CD8-positive, alpha-beta memory T cell (primary cell): ENCODE results near the gene SPACA7. TPM values are rescaled to one million over a fixed set of nuclear protein-coding genes. Genes with fewer than 3 reads are reported as not detected.
A peak's percentile ranks its signal among the peaks of the same experiment; 100 is the strongest.

ENCODE experiments used
- CTCF ChIA-PET: fragments of 350-600 bp; sonication (Branson Sonifier 250); formaldehyde crosslinking; loops from one replicate; lab custom pipeline; 2021; ENCODE audit warnings: antibody characterized with exemption; lab: Charles Lee
- POLR2A ChIA-PET: fragments of 350-600 bp; sonication (Branson Sonifier 250); formaldehyde crosslinking; loops from one replicate; lab custom pipeline; 2021; ENCODE audit warnings: antibody characterized with exemption; lab: Charles Lee
- DNase-seq, 5 donors: peaks; one replicate each; pipeline versions ENCODE4 v3.0.0 to v3.0.0-alpha.2; 2020 to 2022; ENCODE audit warnings: mixed read lengths in 1 of 5
- H3K27ac ChIP-seq: one replicate; pipeline ENCODE4 v1.7.0; 2013; ENCODE audit warnings: low read depth, mild to moderate bottlenecking, low read length, moderate library complexity
- H3K27me3 ChIP-seq: 2 replicates; pipeline ENCODE4 v1.7.0; 2013; ENCODE audit warnings: low read length, mild to moderate bottlenecking; ENCODE audit not compliant: insufficient read depth, poor library complexity, severe bottlenecking
- H3K36me3 ChIP-seq: 2 replicates; pipeline ENCODE4 v1.7.0; 2013; ENCODE audit warnings: mild to moderate bottlenecking, low read length, moderate library complexity; ENCODE audit not compliant: insufficient read depth
- H3K4me1 ChIP-seq: 2 replicates; pipeline ENCODE4 v1.7.0; 2013; ENCODE audit warnings: mild to moderate bottlenecking, low read length, moderate library complexity; ENCODE audit not compliant: insufficient read depth
- H3K4me3 ChIP-seq: 2 replicates; pipeline ENCODE4 v1.7.0; 2013; ENCODE audit warnings: mild to moderate bottlenecking, low read length
- H3K9me3 ChIP-seq: 2 replicates; pipeline ENCODE4 v1.7.0; 2013; ENCODE audit warnings: mild to moderate bottlenecking, low read length
- H3K27ac Mint-ChIP-seq, 8 donors: one replicate each; pipeline ENCODE4 v1.8.0; 2020 to 2021; ENCODE audit warnings: mixed read lengths in 8 of 8, mild to moderate bottlenecking in 6 of 8, inconsistent platforms in 3 of 8, moderate library complexity in 3 of 8
- H3K27me3 Mint-ChIP-seq, 2 donors: one replicate each; pipeline ENCODE4 v1.8.0; 2020 to 2021; ENCODE audit warnings: mixed read lengths in 2 of 2, mild to moderate bottlenecking in 1 of 2, moderate library complexity in 1 of 2
- H3K36me3 Mint-ChIP-seq, 3 donors: one replicate each; pipeline ENCODE4 v1.8.0; 2020 to 2021; ENCODE audit warnings: mixed read lengths in 3 of 3, inconsistent platforms in 1 of 3, mild to moderate bottlenecking in 1 of 3
- H3K4me1 Mint-ChIP-seq, 3 donors: one replicate each; pipeline ENCODE4 v1.8.0; 2020 to 2021; ENCODE audit warnings: mixed read lengths in 3 of 3, inconsistent platforms in 1 of 3, mild to moderate bottlenecking in 1 of 3
- H3K4me3 Mint-ChIP-seq, 7 donors: one replicate each; pipeline ENCODE4 v1.8.0; 2020 to 2021; ENCODE audit warnings: mixed read lengths in 7 of 7, mild to moderate bottlenecking in 6 of 7, moderate library complexity in 4 of 7, inconsistent platforms in 2 of 7
- H3K9me3 Mint-ChIP-seq, 5 donors: one replicate each; pipeline ENCODE4 v1.8.0; 2020 to 2022; ENCODE audit warnings: mixed read lengths in 5 of 5, mild to moderate bottlenecking in 3 of 5, moderate library complexity in 2 of 5, inconsistent platforms in 1 of 5
- polyA plus RNA-seq: library from polyadenylated mRNA; unstranded; fragments of 300-500 nt; fragmentation: Illumina TruSeq; gene quantifications from one replicate; pipeline ENCODE4 v1.2.3, GENCODE V29; 2021
- total RNA-seq, 2 experiments: library from RNA; stranded (reverse); gene quantifications; one replicate each; pipeline ENCODE4 v1.2.3, GENCODE V29; 2021

The SPACA7 gene
- total and polyA plus RNA-seq, 3 experiments from 2014 or later = not detected

DNA sequence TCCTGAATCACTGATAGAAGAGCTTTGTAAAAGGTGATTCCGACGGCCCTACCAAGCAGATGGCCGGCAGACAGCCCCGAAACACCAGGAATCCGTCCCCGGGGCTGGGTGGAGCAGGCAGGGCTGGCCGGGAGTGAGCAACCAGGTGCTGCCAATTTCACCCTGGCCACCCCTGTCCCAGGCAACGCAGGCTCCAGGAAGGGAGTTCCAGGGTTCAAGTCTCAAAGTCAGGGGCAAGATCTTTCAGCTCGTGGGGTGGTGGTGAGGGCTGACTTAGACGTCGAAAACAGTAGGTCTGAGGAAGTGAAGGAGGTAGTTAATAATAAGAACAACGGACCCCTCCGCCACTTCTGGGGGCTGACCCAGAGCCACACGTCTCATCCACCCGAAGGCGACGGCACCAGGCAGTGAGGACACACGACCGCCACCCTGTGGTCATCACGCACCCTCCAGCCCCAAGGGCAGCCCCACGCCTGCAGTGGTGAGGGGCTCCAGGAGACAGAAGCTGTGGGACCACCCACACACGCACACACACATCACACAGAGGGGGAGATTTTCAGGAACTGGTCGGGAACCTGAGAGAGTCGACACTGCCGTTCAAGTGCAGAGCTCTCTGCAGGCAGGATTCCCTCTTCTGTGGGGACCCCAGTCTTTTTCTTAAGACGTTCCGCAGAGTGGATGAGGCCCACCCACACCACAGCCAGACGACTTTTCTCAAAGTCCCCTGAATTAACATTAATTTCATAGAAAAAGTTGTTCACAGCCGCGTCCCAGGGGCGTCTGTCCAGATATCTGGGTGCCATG is 67.2 kb downstream of the SPACA7 start:
- H3K4me1 Mint-ChIP-seq = peaks cover 1 to 4% (median 3%) of the 10 kb centered on the region in 3 donors
- peaks cover 2 to 46% of the 10 kb centered on the region in 2 donors for H3K27me3 Mint-ChIP-seq
- DNase-seq = no peak
- peaks cover 0 to 3% (median 0%) of the 10 kb centered on the region in 3 donors for H3K36me3 Mint-ChIP-seq
- no peak overlapping the region for H3K27ac ChIP-seq
- no peaks in the 10 kb centered on the region for H3K4me1 ChIP-seq
- no peaks in the 10 kb centered on the region for H3K27me3 ChIP-seq
- ChIA-PET CTCF (interaction anchor here (1.2 kb wide), 1 partner anchor 162 kb away, joined by 3 read pairs; no protein-coding TSS in a partner anchor), POLR2A (no interaction called here)
- no peak overlapping the region for H3K27ac Mint-ChIP-seq
- no peaks in the 10 kb centered on the region for H3K36me3 ChIP-seq
- no peak overlapping the region for H3K4me3 ChIP-seq
- H3K4me3 Mint-ChIP-seq = peak overlapping the region in 1 of 7 donors; percentile 36
- no peaks in the 10 kb centered on the region for H3K9me3 ChIP-seq
- peaks cover 0 to 8% (median under 1%) of the 10 kb centered on the region in 5 donors for H3K9me3 Mint-ChIP-seq

DNA sequence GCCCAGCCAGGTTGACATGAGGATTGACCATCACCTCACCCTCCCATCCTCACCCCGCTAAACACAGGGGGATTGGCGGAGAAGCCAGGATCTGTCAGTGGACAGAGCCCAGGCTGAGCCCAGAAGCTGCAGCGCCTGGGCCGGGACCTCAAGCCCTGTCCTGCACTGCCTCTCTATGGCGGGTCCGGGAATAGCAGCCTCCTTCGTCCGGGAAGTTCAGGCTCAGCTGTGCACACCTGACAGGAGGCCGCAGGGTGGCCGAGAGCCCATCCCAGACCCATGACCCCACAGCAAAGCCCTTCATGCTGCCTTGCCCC is 67.8 kb downstream of the SPACA7 start:
- no peak overlapping the region for H3K4me3 Mint-ChIP-seq
- no peaks in the 10 kb centered on the region for H3K36me3 ChIP-seq
- H3K27me3 ChIP-seq = no peaks in the 10 kb centered on the region
- H3K9me3 Mint-ChIP-seq = peaks cover 0 to 8% (median 0%) of the 10 kb centered on the region in 5 donors
- no peak overlapping the region for H3K27ac ChIP-seq
- H3K27me3 Mint-ChIP-seq = peaks cover 3 to 48% of the 10 kb centered on the region in 2 donors
- no peaks in the 10 kb centered on the region for H3K9me3 ChIP-seq
- no peaks in the 10 kb centered on the region for H3K4me1 ChIP-seq
- H3K4me1 Mint-ChIP-seq = peaks cover 1 to 4% (median 3%) of the 10 kb centered on the region in 3 donors
- CTCF ChIA-PET = interaction anchor here (1.2 kb wide), 1 partner anchor 162 kb away, joined by 3 read pairs; no protein-coding TSS in a partner anchor
- no peak overlapping the region for H3K27ac Mint-ChIP-seq
- peaks cover 0 to 3% (median 0%) of the 10 kb centered on the region in 3 donors for H3K36me3 Mint-ChIP-seq
- H3K4me3 ChIP-seq = no peak overlapping the region
- DNase-seq = no peak
- POLR2A ChIA-PET = no interaction called here

DNA sequence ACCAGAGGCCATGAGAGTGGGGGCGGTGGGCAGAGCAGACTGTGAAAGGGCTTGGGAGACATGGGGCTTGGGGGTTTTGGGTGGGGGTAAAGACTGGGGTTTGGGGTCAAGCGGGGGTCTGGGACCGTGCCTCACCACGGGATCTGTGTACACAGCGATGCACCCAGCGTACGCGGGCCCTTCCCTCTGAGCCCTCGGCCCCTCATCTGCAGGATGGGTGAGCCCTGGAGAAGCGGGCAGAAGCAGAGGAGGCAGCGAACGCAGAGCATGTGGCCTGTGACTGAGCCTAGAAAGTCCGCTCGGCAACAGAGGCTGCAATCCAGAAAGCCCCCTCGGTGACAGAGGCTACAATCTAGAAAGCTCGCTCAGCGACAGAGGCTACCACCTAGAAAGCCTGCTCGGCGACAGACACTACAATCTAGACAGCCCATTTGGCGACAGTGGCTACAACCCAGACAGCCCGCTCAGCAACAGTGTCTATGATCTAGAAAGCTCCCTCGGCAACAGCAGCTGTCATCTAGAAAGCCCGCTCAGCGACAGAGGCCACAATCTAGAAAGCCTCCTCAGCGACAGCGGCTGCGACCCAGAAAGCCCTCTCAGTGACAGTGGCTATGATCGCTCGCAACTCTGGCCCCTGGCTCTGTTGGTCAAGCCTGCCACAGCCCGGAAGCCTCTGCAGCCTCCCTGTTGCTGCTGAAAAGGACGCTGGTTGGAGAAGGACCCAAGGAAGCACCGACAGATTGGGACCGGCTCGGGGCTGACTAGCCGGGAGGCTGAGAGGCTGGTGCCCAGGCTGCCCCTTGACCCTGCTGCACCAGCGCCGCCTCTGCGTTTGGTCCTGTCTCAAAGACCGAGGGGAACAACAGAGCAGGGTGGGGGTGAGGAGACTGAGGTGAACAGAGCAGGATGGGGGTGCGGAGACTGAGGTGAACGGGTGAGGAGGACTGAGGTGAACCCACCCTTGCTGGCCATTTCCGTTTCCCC is 68.6 kb downstream of the SPACA7 start:
- CTCF ChIA-PET = no interaction called here
- Histone ChIP-seq H3K27me3 (no peaks in the 10 kb centered on the region), H3K4me3 (no peak overlapping the region), H3K27ac (no peak overlapping the region), H3K36me3 (no peaks in the 10 kb centered on the region), H3K4me1 (no peaks in the 10 kb centered on the region), H3K9me3 (no peaks in the 10 kb centered on the region)
- POLR2A ChIA-PET = no interaction called here
- peaks cover 0 to 3% (median 0%) of the 10 kb centered on the region in 3 donors for H3K36me3 Mint-ChIP-seq
- H3K4me3 Mint-ChIP-seq = no peak overlapping the region
- peaks cover 1 to 4% (median 3%) of the 10 kb centered on the region in 3 donors for H3K4me1 Mint-ChIP-seq
- no peak overlapping the region for H3K27ac Mint-ChIP-seq
- DNase-seq = no peak
- peaks cover 0 to 4% (median 0%) of the 10 kb centered on the region in 5 donors for H3K9me3 Mint-ChIP-seq
- peaks cover 3 to 41% of the 10 kb centered on the region in 2 donors for H3K27me3 Mint-ChIP-seq

DNA sequence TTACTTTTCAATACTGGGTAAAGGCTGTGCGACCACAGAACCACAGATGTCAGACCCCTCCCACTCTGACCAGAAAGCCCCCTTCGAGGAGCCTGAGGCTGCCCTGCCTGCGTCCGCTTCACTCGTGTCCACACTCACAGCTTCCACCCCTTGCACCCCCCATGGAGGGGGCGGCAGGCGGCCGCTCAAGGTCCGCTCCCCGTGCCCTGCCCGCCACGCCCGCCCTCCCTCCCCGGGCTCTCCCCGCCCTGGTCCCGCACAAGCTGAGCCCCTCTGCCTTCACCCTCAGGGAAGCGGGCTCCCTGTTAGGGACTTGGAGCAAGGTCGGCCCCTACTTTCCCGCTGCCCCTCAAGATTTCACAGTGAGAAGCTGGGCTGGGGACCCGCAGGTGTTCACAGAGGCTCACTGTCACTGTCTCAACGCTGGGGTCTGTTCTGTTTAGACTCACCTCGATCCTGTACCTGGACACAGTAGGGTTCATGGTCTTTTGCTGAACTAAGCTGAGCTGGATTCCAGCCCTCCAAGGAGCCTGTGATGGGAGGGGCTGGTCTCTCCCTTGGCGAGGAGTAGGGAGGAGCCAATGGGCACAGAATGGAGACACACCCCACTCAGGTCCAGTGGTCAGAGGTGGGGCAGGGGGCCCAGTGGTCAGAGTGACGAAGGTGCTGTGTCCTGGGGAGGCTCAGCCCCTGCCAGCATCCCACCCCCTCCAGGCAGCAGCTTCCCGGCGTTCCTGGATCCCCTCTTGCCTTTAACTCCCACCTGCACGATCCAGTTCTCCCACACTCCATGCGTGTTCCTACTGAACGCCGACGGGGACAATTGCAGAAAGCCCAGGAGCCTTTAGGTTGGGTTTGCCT is 69.5 kb downstream of the SPACA7 start:
- H3K27me3 Mint-ChIP-seq = peaks cover 3 to 32% of the 10 kb centered on the region in 2 donors
- H3K36me3 Mint-ChIP-seq = no peaks in the 10 kb centered on the region
- no peaks in the 10 kb centered on the region for H3K9me3 Mint-ChIP-seq
- no peak overlapping the region for H3K27ac Mint-ChIP-seq
- peaks cover 1 to 4% (median 3%) of the 10 kb centered on the region in 3 donors for H3K4me1 Mint-ChIP-seq
- ChIA-PET CTCF (no interaction called here), POLR2A (no interaction called here)
- no peak for DNase-seq
- no peak overlapping the region for H3K4me3 Mint-ChIP-seq
- Histone ChIP-seq H3K4me1 (no peaks in the 10 kb centered on the region), H3K36me3 (no peaks in the 10 kb centered on the region), H3K9me3 (no peaks in the 10 kb centered on the region), H3K27ac (no peak overlapping the region), H3K27me3 (no peaks in the 10 kb centered on the region), H3K4me3 (no peak overlapping the region)

DNA sequence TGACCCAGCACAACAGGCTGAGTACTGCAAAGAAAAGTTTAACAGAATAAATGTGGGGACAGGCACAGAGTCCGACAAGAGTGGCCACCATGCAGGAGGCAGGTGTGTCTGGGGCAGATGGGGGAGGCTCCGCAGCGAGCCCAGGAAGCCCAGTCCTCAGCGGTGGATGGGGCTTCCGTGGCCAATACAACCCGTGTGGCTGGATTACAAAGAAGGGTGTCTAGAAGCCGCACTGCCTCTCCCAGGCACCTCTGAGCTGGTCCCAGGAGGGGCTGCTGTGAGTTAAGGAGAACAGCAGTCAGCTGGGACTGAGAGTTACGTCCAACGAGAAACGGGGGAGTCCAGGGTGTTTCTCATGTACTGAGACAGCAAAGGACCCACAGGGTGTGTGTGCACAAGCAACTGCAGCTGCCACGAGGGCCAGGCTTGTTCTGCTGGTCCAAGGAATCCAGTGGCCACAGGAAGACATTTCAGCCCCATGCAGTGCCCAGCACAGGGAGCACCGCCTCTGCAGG is 70.2 kb downstream of the SPACA7 start:
- no peak overlapping the region for H3K4me3 Mint-ChIP-seq
- H3K36me3 ChIP-seq = no peaks in the 10 kb centered on the region
- DNase-seq = no peak
- ChIA-PET POLR2A (no interaction called here), CTCF (no interaction called here)
- no peak overlapping the region for H3K27ac ChIP-seq
- no peak overlapping the region for H3K4me3 ChIP-seq
- no peaks in the 10 kb centered on the region for H3K4me1 ChIP-seq
- H3K36me3 Mint-ChIP-seq = no peaks in the 10 kb centered on the region
- H3K27ac Mint-ChIP-seq = no peak overlapping the region
- H3K4me1 Mint-ChIP-seq = peaks cover 1 to 4% (median 3%) of the 10 kb centered on the region in 3 donors
- peaks cover 3 to 28% of the 10 kb centered on the region in 2 donors for H3K27me3 Mint-ChIP-seq
- H3K27me3 ChIP-seq = no peaks in the 10 kb centered on the region
- H3K9me3 Mint-ChIP-seq = no peaks in the 10 kb centered on the region
- no peaks in the 10 kb centered on the region for H3K9me3 ChIP-seq

DNA sequence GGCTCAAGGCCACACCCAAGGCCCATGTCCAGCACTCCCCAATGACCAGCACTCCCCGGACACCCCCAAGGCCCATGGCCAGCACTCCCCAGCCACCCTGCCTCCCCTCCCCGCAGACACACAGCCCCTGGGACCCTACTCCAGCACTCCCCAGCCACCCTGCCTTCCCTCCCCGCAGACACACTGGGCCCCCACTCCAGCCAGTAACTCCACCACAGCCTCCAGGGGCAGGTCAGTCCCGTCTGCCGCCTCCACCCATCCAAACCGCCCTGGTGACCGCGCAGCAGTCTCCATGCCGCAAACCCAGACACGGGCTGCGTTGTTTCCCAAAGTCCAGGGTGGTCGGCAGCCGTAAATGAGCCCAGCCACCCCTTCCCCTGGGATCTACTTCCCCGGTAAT is 70.7 kb downstream of the SPACA7 start:
- ChIA-PET CTCF (no interaction called here), POLR2A (no interaction called here)
- Histone ChIP-seq H3K4me1 (no peaks in the 10 kb centered on the region), H3K27ac (no peak overlapping the region), H3K4me3 (no peak overlapping the region), H3K9me3 (no peaks in the 10 kb centered on the region), H3K36me3 (no peaks in the 10 kb centered on the region), H3K27me3 (no peaks in the 10 kb centered on the region)
- no peaks in the 10 kb centered on the region for H3K9me3 Mint-ChIP-seq
- H3K27me3 Mint-ChIP-seq = peaks cover 3 to 25% of the 10 kb centered on the region in 2 donors
- H3K27ac Mint-ChIP-seq = no peak overlapping the region
- no peak overlapping the region for H3K4me3 Mint-ChIP-seq
- H3K4me1 Mint-ChIP-seq = peaks cover 1 to 4% (median 3%) of the 10 kb centered on the region in 3 donors
- no peaks in the 10 kb centered on the region for H3K36me3 Mint-ChIP-seq
- no peak for DNase-seq

DNA sequence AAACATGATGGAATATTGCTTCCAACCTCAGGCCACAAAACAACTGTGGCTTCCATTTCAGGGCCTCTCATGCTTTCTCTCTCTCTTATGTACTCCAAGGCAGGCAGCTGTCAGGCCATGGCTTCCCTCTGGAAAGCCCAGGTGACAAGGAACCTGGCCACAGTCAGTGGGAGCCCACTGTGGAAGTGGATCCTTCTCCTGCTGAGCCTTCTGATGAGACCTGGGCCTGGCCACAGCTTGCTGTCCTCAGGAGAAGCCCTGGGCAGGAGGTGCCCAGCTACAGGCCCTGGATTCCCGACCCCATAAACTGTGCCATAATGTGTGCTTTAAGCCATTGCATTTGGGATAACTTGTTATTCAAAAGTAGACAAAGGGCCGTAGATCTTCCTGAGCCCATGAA is 71.2 kb downstream of the SPACA7 start:
- Histone ChIP-seq H3K4me1 (no peaks in the 10 kb centered on the region), H3K27me3 (no peaks in the 10 kb centered on the region), H3K36me3 (no peaks in the 10 kb centered on the region), H3K27ac (no peak overlapping the region), H3K4me3 (no peak overlapping the region), H3K9me3 (no peaks in the 10 kb centered on the region)
- Mint-ChIP-seq H3K27ac (no peak overlapping the region), H3K9me3 (no peaks in the 10 kb centered on the region), H3K4me1 (peaks cover 1 to 4% (median 3%) of the 10 kb centered on the region in 3 donors), H3K27me3 (peaks cover 3 to 24% of the 10 kb centered on the region in 2 donors), H3K4me3 (no peak overlapping the region), H3K36me3 (no peaks in the 10 kb centered on the region)
- DNase-seq = no peak
- ChIA-PET POLR2A (no interaction called here), CTCF (no interaction called here)
